GM12878 (cell line): ENCODE data around the gene OR2AK2. TPM values are rescaled to one million over a fixed set of nuclear protein-coding genes. Genes with fewer than 3 reads are reported as not detected.

Experiments
- ATAC-seq: fragments of 200-7000 bp; cut with Tn5 transposase; 3 replicates; pipeline ENCODE4 v1.9.1; 2020; ENCODE audit warnings: mild to moderate bottlenecking, moderate library complexity
- BruUV-seq: library from RNA; stranded (reverse); fragments of 400-500 nt; replicated peaks from 2 replicates; lab custom pipeline; 2021; lab: Mats Ljungman, UMichigan
- CTCF ChIA-PET: fragments of 300-600 bp; sonication (Branson Sonifier 250); formaldehyde crosslinking; extraction: SDS; loops from one replicate; lab custom pipeline; 2021; ENCODE audit warnings: inconsistent platforms; lab: Yijun Ruan, JAX
- POLR2A ChIA-PET: fragments of 350-600 bp; formaldehyde crosslinking; extraction: SDS; loops from one replicate; lab custom pipeline; 2021; ENCODE audit warnings: inconsistent platforms; lab: Charles Lee
- RAD21 ChIA-PET: fragments of 300-600 bp; sonication (Branson Sonifier 250); formaldehyde crosslinking; loops from one replicate; lab custom pipeline; 2023; ENCODE audit warnings: antibody characterized with exemption; ENCODE audit not compliant: unreplicated experiment; lab: Charles Lee
- SMC1A ChIA-PET: fragments of 300-600 bp; sonication (Branson Sonifier 250); formaldehyde crosslinking; loops from one replicate; lab custom pipeline; 2023; ENCODE audit not compliant: unreplicated experiment, uncharacterized antibody; lab: Charles Lee
- DNase-seq: peaks from one replicate; pipeline ENCODE4 v3.0.0-alpha.2; 2011; ENCODE audit warnings: low read depth, low spot score
- FAIRE-seq: peaks from 3 replicates; lab custom pipeline; 2011; peaks lifted over from hg19 to GRCh38; lab: Jason Lieb, UNC
- H2AFZ ChIP-seq: 2 replicates; pipeline ENCODE4 v1.6.0; 2011; ENCODE audit warnings: low read depth, low read length, control low read depth; ENCODE audit not compliant: control insufficient read depth
- H3K27ac ChIP-seq: 2 replicates; pipeline ENCODE4 v1.5.1; 2011; ENCODE audit warnings: control low read depth; ENCODE audit not compliant: control insufficient read depth, insufficient read depth
- H3K27me3 ChIP-seq, 2 experiments: replicated peaks in 1 of 2; 2 replicates each; pipeline versions ENCODE4 v1.6.0 to v1.6.1; 2011; ENCODE audit warnings: low read length in 1 of 2; ENCODE audit not compliant: control insufficient read depth in 2 of 2, insufficient read depth in 2 of 2
- H3K36me3 ChIP-seq, 2 experiments: 2 replicates each; pipeline ENCODE4 v1.5.1; 2011; ENCODE audit warnings: low read length in 1 of 2; ENCODE audit not compliant: control insufficient read depth in 2 of 2, insufficient read depth in 2 of 2
- H3K4me1 ChIP-seq: 2 replicates; pipeline ENCODE4 v1.6.1; 2011; ENCODE audit warnings: mild to moderate bottlenecking, low read length, moderate library complexity, mixed read lengths; ENCODE audit not compliant: control insufficient read depth, insufficient read depth
- H3K4me2 ChIP-seq: 2 replicates; pipeline ENCODE4 v1.6.0; 2011; ENCODE audit warnings: control low read depth; ENCODE audit not compliant: control insufficient read depth, insufficient read depth
- H3K4me3 ChIP-seq: fragments of 200-600 bp; sonication (generic); 2 replicates; pipeline ENCODE4 v1.5.1; 2016
- H3K79me2 ChIP-seq: 2 replicates; pipeline ENCODE4 v1.6.0; 2011; ENCODE audit warnings: low read length; ENCODE audit not compliant: control insufficient read depth, insufficient read depth
- H3K9ac ChIP-seq: 2 replicates; pipeline ENCODE4 v1.8.0; 2011; ENCODE audit warnings: low read length, control low read depth, mixed read lengths; ENCODE audit not compliant: control insufficient read depth, insufficient read depth
- H3K9me3 ChIP-seq: replicated peaks from 3 replicates; pipeline ENCODE4 v1.5.1; 2011; ENCODE audit warnings: mild to moderate bottlenecking, low read length; ENCODE audit not compliant: control insufficient read depth, insufficient read depth
- H4K20me1 ChIP-seq: 2 replicates; pipeline ENCODE4 v1.6.0; 2011; ENCODE audit not compliant: control insufficient read depth, insufficient read depth
- BHLHE40 ChIP-seq, 2 experiments: fragments of 450-650 bp in 1 of 2; IDR thresholded peaks; 2 replicates each; pipeline ENCODE4 v1.6.1; 2011 to 2017; ENCODE audit warnings: low read depth in 2 of 2, borderline replicate concordance in 1 of 2, improper control_type of control experiment in 1 of 2, low read length in 1 of 2, mild to moderate bottlenecking in 1 of 2
- CBX5 ChIP-seq: sonication (generic); IDR thresholded peaks from 2 replicates; pipeline ENCODE4 v1.6.1; 2016; ENCODE audit warnings: low read depth, moderate library complexity, mild to moderate bottlenecking, inconsistent platforms
- CEBPZ ChIP-seq: fragments of 150-350 bp; IDR thresholded peaks from 2 replicates; pipeline ENCODE4 v1.6.1; 2016; ENCODE audit warnings: low read depth, low read length
- EZH2 ChIP-seq: IDR thresholded peaks from 2 replicates; pipeline ENCODE4 v1.6.1; 2012; ENCODE audit warnings: low read depth, mild to moderate bottlenecking, control low read depth, inconsistent platforms, low read length, borderline replicate concordance; ENCODE audit not compliant: control insufficient read depth
- IKZF1 ChIP-seq: fragments of 450-650 bp; conservative IDR thresholded peaks from 2 replicates; pipeline ENCODE4 v1.6.1; 2017; ENCODE audit warnings: antibody characterized with exemption, mild to moderate bottlenecking
- PML ChIP-seq: IDR thresholded peaks from 2 replicates; pipeline ENCODE4 v1.6.1; 2012; ENCODE audit warnings: low read length, inconsistent platforms
- POU2F2 ChIP-seq: IDR thresholded peaks from 3 replicates; pipeline ENCODE4 v1.6.1; 2011; ENCODE audit warnings: low read depth, mild to moderate bottlenecking, low read length, borderline replicate concordance
- YY1 ChIP-seq: IDR thresholded peaks from 2 replicates; pipeline ENCODE4 v1.6.1; 2011; ENCODE audit warnings: low read depth, mild to moderate bottlenecking, low read length
- ZNF622 ChIP-seq: fragments of 450-650 bp; IDR thresholded peaks from 2 replicates; pipeline ENCODE4 v1.6.1; 2017; ENCODE audit warnings: mild to moderate bottlenecking, inconsistent platforms
- WGBS: methylation state at CpG from one replicate; pipeline ENCODE4 v1.1.6; 2016; ENCODE audit warnings: low lambda C conversion rate; ENCODE audit not compliant: insufficient replicate concordance, insufficient coverage; ENCODE audit errors: missing lambda C conversion rate; 5-methylcytosine and 5-hydroxymethylcytosine counted together
- in situ Hi-C: fragments of 300-500 bp; cut with MboI; formaldehyde crosslinking; loops from 9 replicates; pipeline ENCODE4 v1.14.3; 2018; ENCODE audit warnings: mixed read lengths
- intact Hi-C: fragments of 100-400 bp; cut with micrococcal nuclease; formaldehyde crosslinking; loops from one replicate; pipeline ENCODE4 v1.14.2; 2022; ENCODE audit not compliant: unreplicated experiment
- polyA plus RNA-seq, 11 experiments: library from polyadenylated mRNA; depleted of rRNA in 4 of 11; unstranded in 6 of 11; stranded (reverse) in 5 of 11; fragments of >200 nt; fragmentation: Nextera tagmentation in 4 of 11; fragmentation: Illumina TruSeq in 1 of 11; extraction: Ambion mirVana in 4 of 11; extraction: Trizol in 1 of 11; gene quantifications; 1 replicate in 1 of 11; 2 replicates in 10 of 11; pipeline versions ENCODE4 v1.2.1 to v1.2.3, GENCODE V29; 2011 to 2016; ENCODE audit warnings: inconsistent platforms in 2 of 11, missing spikeins in 2 of 11, low read depth in 1 of 11
- total RNA-seq, 4 experiments: library from RNA; depleted of rRNA in 3 of 4; stranded (reverse); fragments of >200 nt in 3 of 4; fragmentation: Illumina TruSeq in 1 of 4; extraction: Trizol in 1 of 4; gene quantifications; 2 replicates each; pipeline versions ENCODE4 v1.2.1 to v1.2.3, GENCODE V29; 2013 to 2021
- TF ChIP-seq, protein P1 (sequence below), 3 experiments: IDR thresholded peaks in 2 of 3; conservative IDR thresholded peaks in 1 of 3; 2 replicates each; pipeline ENCODE4 v1.5.1; 2011; ENCODE audit warnings: low read depth in 3 of 3, low read length in 3 of 3, mild to moderate bottlenecking in 3 of 3, control low read depth in 2 of 3, moderate library complexity in 2 of 3, inconsistent platforms in 1 of 3, mixed read lengths in 1 of 3; ENCODE audit not compliant: control insufficient read depth in 2 of 3, insufficient read depth in 1 of 3; ENCODE audit errors: extremely low read depth in 1 of 3
- TF ChIP-seq, protein P2 (sequence below): fragments of 450-650 bp; IDR thresholded peaks from 2 replicates; pipeline ENCODE4 v1.6.1; 2017; ENCODE audit warnings: antibody characterized with exemption, mild to moderate bottlenecking, moderate library complexity

OR2AK2 gene
- total and polyA plus RNA-seq, 10 of the 15 experiments (the other 5 are each of a cell fraction or from before 2014, with no cell fraction given) = 0.11 to 0.13 TPM; not detected in 8

- TF ChIP-seq CBX5 = peak; percentile 72; the same call in 1 of the 2 replicates
- TF ChIP-seq YY1 = 0 out of 2 replicates have a peak, but pooled peaks have one; percentile 27
- TF ChIP-seq POU2F2 = 0 out of 3 replicates have a peak, but pooled peaks have one; percentile 12
- TF ChIP-seq, protein P1, sequence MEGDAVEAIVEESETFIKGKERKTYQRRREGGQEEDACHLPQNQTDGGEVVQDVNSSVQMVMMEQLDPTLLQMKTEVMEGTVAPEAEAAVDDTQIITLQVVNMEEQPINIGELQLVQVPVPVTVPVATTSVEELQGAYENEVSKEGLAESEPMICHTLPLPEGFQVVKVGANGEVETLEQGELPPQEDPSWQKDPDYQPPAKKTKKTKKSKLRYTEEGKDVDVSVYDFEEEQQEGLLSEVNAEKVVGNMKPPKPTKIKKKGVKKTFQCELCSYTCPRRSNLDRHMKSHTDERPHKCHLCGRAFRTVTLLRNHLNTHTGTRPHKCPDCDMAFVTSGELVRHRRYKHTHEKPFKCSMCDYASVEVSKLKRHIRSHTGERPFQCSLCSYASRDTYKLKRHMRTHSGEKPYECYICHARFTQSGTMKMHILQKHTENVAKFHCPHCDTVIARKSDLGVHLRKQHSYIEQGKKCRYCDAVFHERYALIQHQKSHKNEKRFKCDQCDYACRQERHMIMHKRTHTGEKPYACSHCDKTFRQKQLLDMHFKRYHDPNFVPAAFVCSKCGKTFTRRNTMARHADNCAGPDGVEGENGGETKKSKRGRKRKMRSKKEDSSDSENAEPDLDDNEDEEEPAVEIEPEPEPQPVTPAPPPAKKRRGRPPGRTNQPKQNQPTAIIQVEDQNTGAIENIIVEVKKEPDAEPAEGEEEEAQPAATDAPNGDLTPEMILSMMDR (IDR thresholded peaks at IDR 0.05 in 2 of 3, conservative IDR thresholded peaks at IDR 0.05 in 1 of 3; ENCODE audit: control insufficient read depth in 2 of 3, extremely low read depth in 1 of 3, insufficient read depth in 1 of 3, low read depth in 3 of 3, low read length in 3 of 3) = peak; percentile 72 to 97 (median 79)
- 0 out of 2 replicates have a peak, but pooled peaks have one; percentile 12 for TF ChIP-seq IKZF1
Measured at GRCh38 chr1:247936965-247937734, 27.9 kb upstream of the OR2AK2 start (continued).

- no peak overlapping the region for H3K27ac ChIP-seq
- no peak overlapping the region for H3K9ac ChIP-seq
- no peaks in the 10 kb centered on the region for H4K20me1 ChIP-seq
- no peaks in the 10 kb centered on the region for H3K9me3 ChIP-seq
- POLR2A ChIA-PET = no interaction called here
- FAIRE-seq = no peak
- in situ Hi-C loops = no loop called here
- no peak for ATAC-seq
- no peak overlapping the region for H3K4me3 ChIP-seq
- CTCF ChIA-PET = no interaction called here
- H3K27me3 ChIP-seq = no peaks in the 10 kb centered on the region
- RAD21 ChIA-PET = no interaction called here
- WGBS = 47% methylated on average over 6 of the region's 6 CpGs
- no peak for DNase-seq
- BruUV-seq = no TSS peak
- SMC1A ChIA-PET = interaction anchor here (0.6 kb wide), 1 partner anchor 947 kb away, joined by 3 read pairs; no protein-coding TSS in a partner anchor
- intact Hi-C loops = no loop called here
- no peaks in the 10 kb centered on the region for H3K36me3 ChIP-seq
- no peak overlapping the region for H2AFZ ChIP-seq
- H3K79me2 ChIP-seq = no peaks in the 10 kb centered on the region
- no peak overlapping the region for H3K4me2 ChIP-seq
- H3K4me1 ChIP-seq = no peaks in the 10 kb centered on the region
- no peak for TF ChIP-seq EZH2
- no peak for TF ChIP-seq CEBPZ
- TF ChIP-seq BHLHE40 (IDR thresholded peaks at IDR 0.05; ENCODE audit: borderline replicate concordance in 1 of 2, low read depth in 2 of 2, low read length in 1 of 2) = no peak
- no peak for TF ChIP-seq PML
- TF ChIP-seq, protein P2, sequence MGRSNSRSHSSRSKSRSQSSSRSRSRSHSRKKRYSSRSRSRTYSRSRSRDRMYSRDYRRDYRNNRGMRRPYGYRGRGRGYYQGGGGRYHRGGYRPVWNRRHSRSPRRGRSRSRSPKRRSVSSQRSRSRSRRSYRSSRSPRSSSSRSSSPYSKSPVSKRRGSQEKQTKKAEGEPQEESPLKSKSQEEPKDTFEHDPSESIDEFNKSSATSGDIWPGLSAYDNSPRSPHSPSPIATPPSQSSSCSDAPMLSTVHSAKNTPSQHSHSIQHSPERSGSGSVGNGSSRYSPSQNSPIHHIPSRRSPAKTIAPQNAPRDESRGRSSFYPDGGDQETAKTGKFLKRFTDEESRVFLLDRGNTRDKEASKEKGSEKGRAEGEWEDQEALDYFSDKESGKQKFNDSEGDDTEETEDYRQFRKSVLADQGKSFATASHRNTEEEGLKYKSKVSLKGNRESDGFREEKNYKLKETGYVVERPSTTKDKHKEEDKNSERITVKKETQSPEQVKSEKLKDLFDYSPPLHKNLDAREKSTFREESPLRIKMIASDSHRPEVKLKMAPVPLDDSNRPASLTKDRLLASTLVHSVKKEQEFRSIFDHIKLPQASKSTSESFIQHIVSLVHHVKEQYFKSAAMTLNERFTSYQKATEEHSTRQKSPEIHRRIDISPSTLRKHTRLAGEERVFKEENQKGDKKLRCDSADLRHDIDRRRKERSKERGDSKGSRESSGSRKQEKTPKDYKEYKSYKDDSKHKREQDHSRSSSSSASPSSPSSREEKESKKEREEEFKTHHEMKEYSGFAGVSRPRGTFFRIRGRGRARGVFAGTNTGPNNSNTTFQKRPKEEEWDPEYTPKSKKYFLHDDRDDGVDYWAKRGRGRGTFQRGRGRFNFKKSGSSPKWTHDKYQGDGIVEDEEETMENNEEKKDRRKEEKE = no peak
- TF ChIP-seq ZNF622 = no peak
Measured at GRCh38 chr1:247942624-247943023, 22.4 kb upstream of the OR2AK2 start.
